ELR (cell line): ENCODE data around the gene POC1A.
A peak's percentile ranks its signal among the peaks of the same experiment; 100 is the strongest.

Experiments used
- DNase-seq: peaks from one replicate; pipeline ENCODE4 v3.0.0-alpha.2; 2015; ENCODE audit warnings: low read depth

Gene POC1A

GRCh38 chr3:52063026-52063723 lies 91.0 kb downstream of the POC1A start:
- DNase-seq, result no peak

- peak; percentile 95 for DNase-seq
Measured at GRCh38 chr3:52062505-52062904, 91.7 kb downstream of the POC1A start.

GRCh38 chr3:52061121-52061910 lies 92.9 kb downstream of the POC1A start:
- peak; percentile 51 for DNase-seq

GRCh38 chr3:52059781-52060180 lies 94.4 kb downstream of the POC1A start:
- no peak for DNase-seq

GRCh38 chr3:52057812-52058495 lies 96.3 kb downstream of the POC1A start:
- DNase-seq, result no peak

GRCh38 chr3:52056968-52057811 lies 97.0 kb downstream of the POC1A start:
- DNase-seq, result peak; percentile 99

GRCh38 chr3:52056521-52056967 lies 97.7 kb downstream of the POC1A start, which contains the start of gene DUSP7:
Gene DUSP7, minus strand, starts transcription at chr3:52056571. Its CDS starts 205 bp downstream, at chr3:52056366.
- peak; percentile 70 for DNase-seq

GRCh38 chr3:52055537-52056351 lies 98.5 kb downstream of the POC1A start:
- peak; percentile 71 for DNase-seq

- no peak for DNase-seq
Measured at GRCh38 chr3:52054661-52055511, 99.3 kb downstream of the POC1A start.

- DNase-seq, result peak; percentile 45
Measured at GRCh38 chr3:52053307-52054304, 100.6 kb downstream of the POC1A start.

- peak; percentile 90 for DNase-seq
Measured at GRCh38 chr3:52052831-52053306, 101.4 kb downstream of the POC1A start.

- no peak for DNase-seq
Measured at GRCh38 chr3:52051444-52051843, 102.8 kb downstream of the POC1A start.

- no peak for DNase-seq
Measured at GRCh38 chr3:52050571-52050970, 103.7 kb downstream of the POC1A start.

- no peak for DNase-seq
Measured at GRCh38 chr3:52049503-52049902, 104.7 kb downstream of the POC1A start.

GRCh38 chr3:52047295-52047960 lies 106.8 kb downstream of the POC1A start:
- DNase-seq, result peak; percentile 37

- DNase-seq, result no peak
Measured at GRCh38 chr3:52046902-52047239, 107.4 kb downstream of the POC1A start.

GRCh38 chr3:52046186-52046901 lies 107.9 kb downstream of the POC1A start:
- DNase-seq, result peak; percentile 99
